Mesothelial cell of epicardium (in vitro differentiated cells): ENCODE measurements around the gene LRR1. TPM values are rescaled to one million over a fixed set of nuclear protein-coding genes. Genes with fewer than 3 reads are reported as not detected.

Experiments
- DNase-seq, 2 experiments: peaks; one replicate each; pipeline ENCODE4 v3.0.0; 2021; ENCODE audit warnings: low spot score in 2 of 2; ENCODE audit not compliant: unreplicated experiment in 2 of 2
- H3K27ac Mint-ChIP-seq: 2 replicates; pipeline ENCODE4 v1.8.0; 2021; ENCODE audit warnings: mixed read lengths
- H3K27me3 Mint-ChIP-seq: 2 replicates; pipeline ENCODE4 v1.8.0; 2021; ENCODE audit warnings: low read depth, mixed read lengths
- H3K36me3 Mint-ChIP-seq: 2 replicates; pipeline ENCODE4 v1.8.0; 2021; ENCODE audit warnings: mixed read lengths
- H3K4me1 Mint-ChIP-seq: 2 replicates; pipeline ENCODE4 v1.8.0; 2021; ENCODE audit warnings: mixed read lengths
- H3K4me3 Mint-ChIP-seq: 2 replicates; pipeline ENCODE4 v1.8.0; 2021; ENCODE audit warnings: mild to moderate bottlenecking, moderate library complexity, mixed read lengths
- H3K9me3 Mint-ChIP-seq: 2 replicates; pipeline ENCODE4 v1.8.0; 2021; ENCODE audit warnings: mixed read lengths
- total RNA-seq: library from RNA; stranded (reverse); gene quantifications from 3 replicates; pipeline ENCODE4 v1.2.1, GENCODE V29; 2021
- TF ChIP-seq, protein P1 (sequence below): fragments of 200-600 bp; sonication (generic); IDR thresholded peaks from one replicate; pipeline ENCODE4 v1.5.0; 2021; ENCODE audit warnings: antibody characterized with exemption; ENCODE audit not compliant: unreplicated experiment

LRR1 gene
- total RNA-seq, 1 donor from 2014 or later, result 9.2 TPM

- Mint-ChIP-seq H3K27me3 (no peaks in the 10 kb centered on the region), H3K27ac (no peak overlapping the region), H3K36me3 (peaks cover 41% of the 10 kb centered on the region), H3K4me3 (no peak overlapping the region), H3K9me3 (no peaks in the 10 kb centered on the region), H3K4me1 (no peaks in the 10 kb centered on the region)
- DNase-seq, result no peak
- TF ChIP-seq, protein P1, sequence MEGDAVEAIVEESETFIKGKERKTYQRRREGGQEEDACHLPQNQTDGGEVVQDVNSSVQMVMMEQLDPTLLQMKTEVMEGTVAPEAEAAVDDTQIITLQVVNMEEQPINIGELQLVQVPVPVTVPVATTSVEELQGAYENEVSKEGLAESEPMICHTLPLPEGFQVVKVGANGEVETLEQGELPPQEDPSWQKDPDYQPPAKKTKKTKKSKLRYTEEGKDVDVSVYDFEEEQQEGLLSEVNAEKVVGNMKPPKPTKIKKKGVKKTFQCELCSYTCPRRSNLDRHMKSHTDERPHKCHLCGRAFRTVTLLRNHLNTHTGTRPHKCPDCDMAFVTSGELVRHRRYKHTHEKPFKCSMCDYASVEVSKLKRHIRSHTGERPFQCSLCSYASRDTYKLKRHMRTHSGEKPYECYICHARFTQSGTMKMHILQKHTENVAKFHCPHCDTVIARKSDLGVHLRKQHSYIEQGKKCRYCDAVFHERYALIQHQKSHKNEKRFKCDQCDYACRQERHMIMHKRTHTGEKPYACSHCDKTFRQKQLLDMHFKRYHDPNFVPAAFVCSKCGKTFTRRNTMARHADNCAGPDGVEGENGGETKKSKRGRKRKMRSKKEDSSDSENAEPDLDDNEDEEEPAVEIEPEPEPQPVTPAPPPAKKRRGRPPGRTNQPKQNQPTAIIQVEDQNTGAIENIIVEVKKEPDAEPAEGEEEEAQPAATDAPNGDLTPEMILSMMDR, result no peak
These were observed 24.7 kb upstream of the LRR1 start for GRCh38 chr14:49574038-49574437.

DNA sequence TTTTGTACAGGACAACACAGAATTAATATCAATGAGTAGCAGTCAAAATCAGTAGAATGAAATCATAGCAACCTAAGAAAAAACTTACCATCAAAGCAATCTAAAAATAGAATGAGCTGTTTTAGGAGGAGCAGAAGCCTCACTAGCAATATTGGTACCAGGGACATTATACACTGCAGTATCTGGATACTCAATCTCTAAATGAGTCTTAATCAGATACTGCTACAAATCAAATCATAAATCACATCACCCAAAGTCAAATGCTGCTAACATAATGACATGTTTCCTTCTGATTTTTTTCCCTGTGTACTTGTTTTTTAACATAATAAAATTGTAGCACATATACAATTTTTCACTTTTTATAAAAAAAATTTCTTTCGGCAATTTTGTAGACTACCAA, 20.6 kb upstream of the LRR1 start:
- TF ChIP-seq, protein P1, result no peak
- peaks cover 38% of the 10 kb centered on the region for H3K36me3 Mint-ChIP-seq
- H3K4me3 Mint-ChIP-seq, result no peak overlapping the region
- H3K27me3 Mint-ChIP-seq, result no peaks in the 10 kb centered on the region
- DNase-seq, result no peak
- H3K4me1 Mint-ChIP-seq, result peaks cover 8% of the 10 kb centered on the region
- no peaks in the 10 kb centered on the region for H3K9me3 Mint-ChIP-seq
- H3K27ac Mint-ChIP-seq, result peak overlapping the region; percentile 15

DNA sequence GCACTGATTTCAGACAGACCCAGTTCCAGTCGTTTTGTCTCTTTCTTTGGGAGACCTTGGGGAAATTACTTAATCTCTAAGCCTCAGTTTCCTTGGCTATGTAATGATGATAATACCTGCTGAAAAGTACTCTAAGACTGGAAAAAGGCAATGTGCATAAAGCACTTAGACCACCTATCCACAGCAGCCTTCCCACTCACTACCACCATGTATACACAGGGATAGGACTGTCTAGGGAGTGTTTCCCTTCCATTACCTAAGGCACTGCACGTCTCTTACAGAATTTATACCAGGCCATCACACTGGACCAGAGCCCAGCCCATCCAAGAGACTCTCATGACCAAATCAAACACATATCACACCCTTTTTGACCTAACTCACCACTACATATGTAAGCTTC, 18.9 kb upstream of the LRR1 start:
- Mint-ChIP-seq H3K9me3 (no peaks in the 10 kb centered on the region), H3K27me3 (no peaks in the 10 kb centered on the region), H3K36me3 (peaks cover 31% of the 10 kb centered on the region)

GRCh38 chr14:49581209-49582112, 17.3 kb upstream of the LRR1 start:
- H3K36me3 Mint-ChIP-seq, result peaks cover 31% of the 10 kb centered on the region
- H3K27ac Mint-ChIP-seq, result peak overlapping the region; percentile 52
- no peaks in the 10 kb centered on the region for H3K27me3 Mint-ChIP-seq
- no peak overlapping the region for H3K4me3 Mint-ChIP-seq
- no peaks in the 10 kb centered on the region for H3K9me3 Mint-ChIP-seq
- peaks cover 26% of the 10 kb centered on the region for H3K4me1 Mint-ChIP-seq
- no peak for DNase-seq
- TF ChIP-seq, protein P1, result no peak

More for the DNA sequence above, 18.9 kb upstream of the LRR1 start:
- DNase-seq, result no peak
- no peak overlapping the region for H3K27ac Mint-ChIP-seq
- H3K4me3 Mint-ChIP-seq, result no peak overlapping the region
- H3K4me1 Mint-ChIP-seq, result peaks cover 22% of the 10 kb centered on the region
- TF ChIP-seq, protein P1, result no peak

DNA sequence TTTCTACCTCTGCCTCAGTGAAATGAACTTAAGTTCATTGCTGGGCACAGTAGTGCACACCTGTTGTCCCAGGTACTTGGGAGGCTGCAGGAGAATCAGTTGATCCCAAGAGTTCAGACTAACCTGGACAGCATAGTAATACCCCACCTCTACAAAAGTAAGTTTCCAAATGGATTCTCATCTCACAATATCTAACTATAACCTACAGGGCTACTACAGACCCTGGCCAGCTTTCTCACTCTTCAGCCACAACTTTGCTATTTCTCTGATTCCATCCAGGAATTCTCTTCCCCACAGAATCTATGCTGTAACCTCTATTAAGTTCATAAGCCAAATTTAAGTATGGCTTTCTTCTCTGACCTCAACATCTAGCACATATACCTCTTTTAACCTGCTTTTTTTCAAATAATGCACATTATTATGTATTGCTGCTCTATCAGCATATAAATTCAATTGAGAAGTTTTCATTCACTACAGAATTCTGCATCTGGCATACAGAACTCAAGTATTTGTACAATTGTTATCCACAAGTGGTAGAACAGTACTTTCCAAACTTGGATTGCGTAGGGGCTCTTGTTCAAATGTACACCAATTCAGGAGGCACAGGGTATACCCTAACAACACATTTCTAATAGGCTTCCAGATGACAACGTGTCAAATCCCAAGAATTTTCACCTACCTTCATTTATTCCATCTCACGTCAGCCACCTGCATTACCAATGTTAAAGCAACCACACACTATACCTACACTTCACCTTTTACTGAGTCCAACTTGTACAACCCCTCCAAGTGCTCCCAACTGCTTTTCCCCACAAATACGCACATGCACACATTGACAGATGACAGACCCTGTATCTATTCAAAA, 16.4 kb upstream of the LRR1 start:
- TF ChIP-seq, protein P1, result no peak
- Mint-ChIP-seq H3K9me3 (no peaks in the 10 kb centered on the region), H3K36me3 (peaks cover 25% of the 10 kb centered on the region), H3K4me3 (no peak overlapping the region), H3K27ac (no peak overlapping the region), H3K4me1 (peaks cover 26% of the 10 kb centered on the region), H3K27me3 (no peaks in the 10 kb centered on the region)
- DNase-seq, result no peak
